Lower lobe of right lung (tissue), 2 donors: ENCODE data around the gene SPATA2L. TPM values are rescaled to one million over a fixed set of nuclear protein-coding genes. Genes with fewer than 3 reads are reported as not detected.

Source experiments
- ATAC-seq, 2 donors: fragments of 200-7000 bp; cut with Tn5 transposase; one replicate each; pipeline ENCODE4 v1.9.1; 2020 to 2022; ENCODE audit warnings: mild to moderate bottlenecking in 2 of 2, moderate library complexity in 2 of 2
- DNase-seq: peaks from one replicate; pipeline ENCODE4 v3.0.0-alpha.2; 2020
- H3K27ac ChIP-seq: fragments of 200-600 bp; one replicate; pipeline ENCODE4 v1.8.0; 2022
- H3K27me3 ChIP-seq: fragments of 200-600 bp; one replicate; pipeline ENCODE4 v1.8.0; 2022; ENCODE audit warnings: low read depth
- H3K36me3 ChIP-seq: fragments of 200-600 bp; one replicate; pipeline ENCODE4 v1.8.0; 2022; ENCODE audit warnings: mild to moderate bottlenecking
- H3K4me1 ChIP-seq: fragments of 200-600 bp; one replicate; pipeline ENCODE4 v1.8.0; 2022
- H3K4me3 ChIP-seq: fragments of 200-600 bp; one replicate; pipeline ENCODE4 v1.8.0; 2022; ENCODE audit warnings: mild to moderate bottlenecking
- H3K9me3 ChIP-seq: fragments of 200-600 bp; one replicate; pipeline ENCODE4 v1.8.0; 2022
- CTCF ChIP-seq: fragments of 200-600 bp; IDR thresholded peaks from one replicate; pipeline ENCODE4 v1.8.0; 2022; ENCODE audit warnings: antibody characterized with exemption, mild to moderate bottlenecking
- intact Hi-C: fragments of 100-400 bp; cut with DNase I; formaldehyde crosslinking; loops from one replicate; pipeline ENCODE4 v1.11.0; 2022
- total RNA-seq: library from RNA; stranded (reverse); fragmentation: NEBNext Ultra II Directional; extraction: Animal tissue kit (Norgen Biotek cat#: 25700); gene quantifications from one replicate; pipeline ENCODE4 v1.2.1, GENCODE V29; 2021
- donor health status: DM: no; HTN: yes; CAD: no; lungs with severe emphysema.

Gene SPATA2L
- total RNA-seq, 1 donor from 2014 or later, result 10.3 TPM

DNA sequence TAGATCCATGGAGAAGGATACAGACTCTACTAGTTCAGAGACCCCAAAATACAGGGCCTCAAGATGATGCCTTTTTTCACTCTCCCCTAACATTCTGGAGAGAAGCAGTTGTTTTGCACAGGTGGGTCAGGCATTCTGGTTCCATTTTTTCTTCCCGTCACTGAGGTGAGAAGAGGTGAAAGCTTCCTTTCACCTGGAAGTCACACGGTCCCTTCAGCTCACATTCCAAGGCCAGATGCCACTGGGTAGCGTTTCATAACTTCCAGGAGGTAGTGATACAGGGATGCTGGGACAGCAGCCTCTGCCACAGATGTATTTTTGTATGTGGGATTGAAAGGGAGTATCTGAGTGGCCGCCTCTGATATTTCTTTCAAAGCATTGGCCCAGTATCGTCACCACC is 13.1 kb downstream of the SPATA2L start:
- Histone ChIP-seq H3K36me3 (peaks cover 32% of the 10 kb centered on the region), H3K4me1 (peaks cover 11% of the 10 kb centered on the region), H3K4me3 (no peak overlapping the region), H3K27ac (no peak overlapping the region), H3K9me3 (no peaks in the 10 kb centered on the region), H3K27me3 (no peaks in the 10 kb centered on the region)
- DNase-seq (no peak), ATAC-seq (no peak)
- intact Hi-C loops, result no loop called here
- no peak for TF ChIP-seq CTCF

- peak overlapping the region; percentile 83 for H3K27ac ChIP-seq
- intact Hi-C loops, result no loop called here
Measured at GRCh38 chr16:89687092-89687940, 14.2 kb downstream of the SPATA2L start.

DNA sequence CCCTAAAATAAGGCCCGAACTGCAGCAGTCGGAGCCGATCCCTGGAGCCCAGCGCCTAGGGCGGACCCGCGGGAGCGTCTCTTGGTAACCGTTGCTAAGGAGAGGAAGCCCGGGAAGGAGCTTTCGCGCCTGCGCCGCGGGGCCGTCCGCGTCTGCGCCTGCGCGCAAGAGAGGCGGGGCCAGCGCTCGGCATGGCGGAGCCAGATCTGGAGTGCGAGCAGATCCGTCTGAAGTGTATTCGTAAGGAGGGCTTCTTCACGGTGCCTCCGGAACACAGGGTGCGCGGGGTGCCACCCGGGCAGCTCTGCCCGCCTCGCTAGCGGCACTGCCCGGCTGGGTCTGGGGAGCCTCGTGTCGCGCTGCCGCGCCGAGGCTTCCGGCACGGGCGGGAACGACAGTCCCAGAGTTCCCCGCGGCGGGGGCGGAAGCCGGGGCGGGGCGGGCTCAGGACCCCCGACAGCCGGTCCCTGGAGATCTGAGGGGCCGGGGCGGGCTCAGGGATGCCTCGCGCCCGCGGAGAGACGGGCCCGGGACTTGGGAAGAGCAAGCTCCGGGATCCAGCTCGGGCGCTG is 14.9 kb downstream of the SPATA2L start, which contains the start of gene CDK10:
TSS of gene CDK10 (plus strand) at position 170 of the 572 bp plus-strand sequence. CDS start at position 192, 22 bp downstream.
- H3K4me3 ChIP-seq, result peak within 1 kb of the TSS; percentile 98
- ATAC-seq, result peak; percentile 94 to 97
- no peaks in the 10 kb centered on the region for H3K27me3 ChIP-seq
- intact Hi-C loops, result no loop called here
- H3K27ac ChIP-seq, result peak within 1 kb of the TSS; percentile 83
- H3K36me3 ChIP-seq, result peaks cover 14% of the 10 kb centered on the region
- no peaks in the 10 kb centered on the region for H3K9me3 ChIP-seq
- peaks cover 11% of the 10 kb centered on the region for H3K4me1 ChIP-seq
- DNase-seq, result peak; percentile 88
- TF ChIP-seq CTCF, result no peak

More at GRCh38 chr16:89687092-89687940, 14.2 kb downstream of the SPATA2L start:
- H3K9me3 ChIP-seq, result no peaks in the 10 kb centered on the region
- H3K4me3 ChIP-seq, result peak overlapping the region; percentile 98
- ATAC-seq (peak; percentile 57 to 64), DNase-seq (peak; percentile 57)
- H3K27me3 ChIP-seq, result no peaks in the 10 kb centered on the region
- no peak for TF ChIP-seq CTCF
- peaks cover 21% of the 10 kb centered on the region for H3K36me3 ChIP-seq
- peaks cover 11% of the 10 kb centered on the region for H3K4me1 ChIP-seq

DNA sequence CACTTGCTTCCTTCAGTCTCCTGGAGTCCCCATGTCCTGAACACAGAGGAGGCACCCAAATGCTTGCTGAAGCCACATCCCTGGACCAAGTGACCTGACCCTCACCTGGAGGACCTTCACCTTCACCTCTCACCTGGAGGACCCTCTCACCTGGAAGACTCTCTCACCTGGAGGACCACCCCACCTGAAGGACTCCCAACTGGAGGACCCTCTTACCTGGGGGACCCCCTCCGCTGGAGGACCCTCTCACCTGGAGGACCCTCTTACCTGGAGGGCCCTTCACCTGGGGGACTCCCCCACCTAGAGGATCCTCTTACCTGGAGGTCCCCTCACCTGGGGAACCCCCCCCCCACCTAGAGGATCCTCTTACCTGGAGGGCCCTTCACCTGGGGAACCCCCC is 15.6 kb downstream of the SPATA2L start:
- Histone ChIP-seq H3K27ac (no peak overlapping the region), H3K4me3 (peak overlapping the region; percentile 98), H3K4me1 (peaks cover 11% of the 10 kb centered on the region), H3K27me3 (no peaks in the 10 kb centered on the region), H3K36me3 (peaks cover 9% of the 10 kb centered on the region), H3K9me3 (no peaks in the 10 kb centered on the region)
- DNase-seq (no peak), ATAC-seq (no peak)
- intact Hi-C loops, result no loop called here
- TF ChIP-seq CTCF, result no peak

- Histone ChIP-seq H3K27ac (no peak overlapping the region), H3K9me3 (no peaks in the 10 kb centered on the region), H3K27me3 (no peaks in the 10 kb centered on the region), H3K4me1 (no peaks in the 10 kb centered on the region), H3K4me3 (no peak overlapping the region), H3K36me3 (no peaks in the 10 kb centered on the region)
- intact Hi-C loops, result no loop called here
- ATAC-seq (no peak), DNase-seq (no peak)
- no peak for TF ChIP-seq CTCF
Measured at GRCh38 chr16:89678258-89678657, 23.2 kb downstream of the SPATA2L start.
